Measurements from ENCODE around the gene LRRTM4.

LRRTM4 gene

DNA sequence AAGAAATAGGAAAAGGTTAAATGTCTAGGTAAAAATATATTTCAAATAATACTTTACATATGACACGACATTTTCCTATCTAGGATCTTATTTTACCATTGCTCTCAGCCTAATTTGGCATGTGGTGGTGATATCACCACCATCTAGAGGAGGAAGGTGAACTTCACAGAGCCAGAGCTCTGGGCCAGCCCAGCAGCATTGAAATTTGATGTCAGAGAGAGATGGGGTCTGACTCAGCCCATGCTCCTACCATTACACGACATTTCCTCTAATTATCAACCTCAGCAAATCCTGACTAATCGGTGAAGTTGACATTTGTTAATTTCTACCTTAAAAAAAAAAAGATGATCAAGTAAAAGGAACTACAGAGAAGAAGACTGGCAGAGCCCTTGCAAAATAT is 42.3 kb downstream of the LRRTM4 start:
- Histone ChIP-seq H3K4me2 (no peak overlapping the region), H3K27me3 (no peaks in the 10 kb centered on the region), H3K4me1 (no peaks in the 10 kb centered on the region), H3K27ac (no peak overlapping the region), H3K4me3 (no peak overlapping the region), H3K36me3 (no peaks in the 10 kb centered on the region), H3K9ac (no peak overlapping the region), H4K20me1 (no peaks in the 10 kb centered on the region), H3K9me3 (replicated peaks in 1 of 11) (no peaks in the 10 kb centered on the region)
- no peak for TF ChIP-seq Cebpa-rat (IDR thresholded peaks at IDR 0.05)

- Histone ChIP-seq H3K4me2 (no peak overlapping the region), H3K36me3 (no peaks in the 10 kb centered on the region), H4K20me1 (no peaks in the 10 kb centered on the region), H3K9ac (no peak overlapping the region), H3K9me3 (replicated peaks in 1 of 11) (no peaks in the 10 kb centered on the region), H3K27me3 (no peaks in the 10 kb centered on the region), H3K4me3 (no peak overlapping the region), H3K27ac (no peak overlapping the region), H3K4me1 (no peaks in the 10 kb centered on the region)
- TF ChIP-seq Cebpa-rat (IDR thresholded peaks at IDR 0.05): no peak
These were observed 42.8 kb downstream of the LRRTM4 start for GRCh38 chr2:77479395-77479794.

- no peak overlapping the region for H3K4me3 ChIP-seq
- H3K4me2 ChIP-seq: no peak overlapping the region
- H4K20me1 ChIP-seq: no peaks in the 10 kb centered on the region
- H3K9me3 ChIP-seq (replicated peaks in 1 of 11): no peaks in the 10 kb centered on the region
- H3K9ac ChIP-seq: no peak overlapping the region
- TF ChIP-seq Cebpa-rat (IDR thresholded peaks at IDR 0.05): no peak
- no peak overlapping the region for H3K27ac ChIP-seq
- H3K4me1 ChIP-seq: no peaks in the 10 kb centered on the region
- H3K27me3 ChIP-seq: no peaks in the 10 kb centered on the region
- H3K36me3 ChIP-seq: no peaks in the 10 kb centered on the region
These were observed 52.1 kb downstream of the LRRTM4 start for GRCh38 chr2:77470096-77470495.

GRCh38 chr2:77469106-77469505 is 53.1 kb downstream of the LRRTM4 start:
- TF ChIP-seq Cebpa-rat (IDR thresholded peaks at IDR 0.05): no peak
- H3K4me1 ChIP-seq: no peaks in the 10 kb centered on the region

DNA sequence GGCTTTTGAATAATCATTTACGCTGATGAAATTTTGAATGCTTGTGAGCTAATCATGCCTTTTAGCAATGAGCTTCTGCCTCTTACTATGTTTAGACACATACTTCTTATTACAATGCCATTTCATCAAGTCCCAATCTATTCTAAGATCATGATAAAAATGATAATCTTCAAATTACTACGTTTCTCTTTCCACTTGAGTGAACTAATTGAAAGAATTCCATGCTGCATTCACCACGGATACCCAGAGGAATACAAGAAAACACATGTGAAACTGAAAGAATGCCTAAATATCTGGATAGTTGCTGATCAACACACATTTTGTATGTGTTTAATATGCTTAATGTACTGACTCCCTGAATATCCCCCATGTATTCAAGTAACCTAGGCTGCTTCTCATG is 62.3 kb downstream of the LRRTM4 start:
- no peaks in the 10 kb centered on the region for H3K27me3 ChIP-seq
- no peaks in the 10 kb centered on the region for H4K20me1 ChIP-seq
- no peak overlapping the region for H3K9ac ChIP-seq
- H3K4me2 ChIP-seq: peak overlapping the region in 4 of 11 experiments; percentile 10 to 44 (median 21); a peak in 6 of 22 replicates
- H3K4me1 ChIP-seq: peaks cover 0 to 9% (median 0%) of the 10 kb centered on the region in 10 experiments; a peak in 4 of 20 replicates
- H3K4me3 ChIP-seq: no peak overlapping the region
- no peaks in the 10 kb centered on the region for H3K36me3 ChIP-seq
- TF ChIP-seq Cebpa-rat (IDR thresholded peaks at IDR 0.05): no peak
- no peak overlapping the region for H3K27ac ChIP-seq
- no peaks in the 10 kb centered on the region for H3K9me3 ChIP-seq (replicated peaks in 1 of 11)

More at GRCh38 chr2:77469106-77469505, 53.1 kb downstream of the LRRTM4 start:
- Histone ChIP-seq H3K27ac (no peak overlapping the region), H3K4me2 (no peak overlapping the region), H3K4me3 (no peak overlapping the region), H3K36me3 (no peaks in the 10 kb centered on the region), H4K20me1 (no peaks in the 10 kb centered on the region), H3K27me3 (no peaks in the 10 kb centered on the region), H3K9ac (no peak overlapping the region), H3K9me3 (replicated peaks in 1 of 11) (no peaks in the 10 kb centered on the region)

GRCh38 chr2:77458216-77458615 is 64.0 kb downstream of the LRRTM4 start:
- Histone ChIP-seq H3K36me3 (no peaks in the 10 kb centered on the region), H3K9ac (no peak overlapping the region), H3K9me3 (replicated peaks in 1 of 11) (no peaks in the 10 kb centered on the region), H3K4me1 (peaks cover 0 to 9% (median 0%) of the 10 kb centered on the region in 10 experiments; a peak in 4 of 20 replicates), H4K20me1 (no peaks in the 10 kb centered on the region), H3K4me3 (no peak overlapping the region), H3K27me3 (no peaks in the 10 kb centered on the region), H3K27ac (no peak overlapping the region), H3K4me2 (no peak overlapping the region)
- no peak for TF ChIP-seq Cebpa-rat (IDR thresholded peaks at IDR 0.05)

DNA sequence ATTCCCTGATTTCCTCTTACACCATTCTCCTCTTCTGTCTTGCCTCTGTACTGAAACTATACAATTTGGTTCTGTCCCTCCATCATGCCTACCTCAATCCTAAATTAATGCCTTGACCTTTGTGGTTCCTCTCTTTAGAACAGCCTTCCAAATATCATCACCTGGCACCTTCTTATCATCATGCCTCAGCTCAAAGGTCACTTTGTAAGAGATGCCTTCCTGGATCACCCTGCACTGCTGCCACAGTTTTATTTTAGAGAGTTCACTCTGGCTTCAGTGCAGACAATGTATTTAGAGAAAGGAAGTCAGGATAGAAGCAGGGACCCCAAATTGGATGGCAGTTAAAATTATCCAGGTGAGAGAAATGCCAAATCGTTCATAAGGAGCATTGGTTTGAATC is 64.5 kb downstream of the LRRTM4 start:
- peaks cover 0 to 9% (median 0%) of the 10 kb centered on the region in 10 experiments; a peak in 4 of 20 replicates for H3K4me1 ChIP-seq
- no peaks in the 10 kb centered on the region for H3K9me3 ChIP-seq (replicated peaks in 1 of 11)
- H3K4me2 ChIP-seq: no peak overlapping the region
- H3K36me3 ChIP-seq: no peaks in the 10 kb centered on the region
- no peaks in the 10 kb centered on the region for H3K27me3 ChIP-seq
- H4K20me1 ChIP-seq: no peaks in the 10 kb centered on the region
- no peak overlapping the region for H3K4me3 ChIP-seq
- no peak for TF ChIP-seq Cebpa-rat (IDR thresholded peaks at IDR 0.05)
- no peak overlapping the region for H3K27ac ChIP-seq
- no peak overlapping the region for H3K9ac ChIP-seq

GRCh38 chr2:77443076-77443475 is 79.1 kb downstream of the LRRTM4 start:
- no peaks in the 10 kb centered on the region for H3K4me1 ChIP-seq
- H3K4me3 ChIP-seq: no peak overlapping the region
- H3K4me2 ChIP-seq: no peak overlapping the region
- H3K27ac ChIP-seq: no peak overlapping the region
- no peak overlapping the region for H3K9ac ChIP-seq
- no peaks in the 10 kb centered on the region for H3K9me3 ChIP-seq (replicated peaks in 1 of 11)
- no peaks in the 10 kb centered on the region for H4K20me1 ChIP-seq
- no peaks in the 10 kb centered on the region for H3K36me3 ChIP-seq
- H3K27me3 ChIP-seq: no peaks in the 10 kb centered on the region
- TF ChIP-seq Cebpa-rat (IDR thresholded peaks at IDR 0.05): no peak

- Histone ChIP-seq H3K9me3 (replicated peaks in 1 of 11) (no peaks in the 10 kb centered on the region), H3K4me3 (no peak overlapping the region), H4K20me1 (no peaks in the 10 kb centered on the region), H3K27me3 (no peaks in the 10 kb centered on the region), H3K27ac (no peak overlapping the region), H3K4me2 (no peak overlapping the region), H3K4me1 (no peaks in the 10 kb centered on the region), H3K9ac (no peak overlapping the region), H3K36me3 (no peaks in the 10 kb centered on the region)
- TF ChIP-seq Cebpa-rat (IDR thresholded peaks at IDR 0.05): no peak
These were observed 87.3 kb downstream of the LRRTM4 start for GRCh38 chr2:77434880-77435279.

GRCh38 chr2:77428946-77429345 is 93.2 kb downstream of the LRRTM4 start:
- Histone ChIP-seq H4K20me1 (no peaks in the 10 kb centered on the region), H3K4me2 (no peak overlapping the region), H3K9ac (no peak overlapping the region), H3K4me3 (no peak overlapping the region), H3K36me3 (no peaks in the 10 kb centered on the region), H3K27me3 (no peaks in the 10 kb centered on the region), H3K4me1 (peaks cover 0 to 7% (median 0%) of the 10 kb centered on the region in 10 experiments; a peak in 1 of 20 replicates), H3K9me3 (replicated peaks in 1 of 11) (peaks cover 0 to 17% (median 0%) of the 10 kb centered on the region in 11 experiments; a peak in 4 of 22 replicates), H3K27ac (no peak overlapping the region)
- no peak for TF ChIP-seq Cebpa-rat (IDR thresholded peaks at IDR 0.05)
